ENCODE measurements around the gene TEX38.

The TEX38 gene

GRCh38 chr1:46670134-46670533, 1.5 kb upstream of the TEX38 start:
- H3K27ac ChIP-seq = no peak overlapping the region
- TF ChIP-seq ZFX (IDR thresholded peaks at IDR 0.05; ENCODE audit: borderline replicate concordance) = no peak
- no peak for TF ChIP-seq CTCF (IDR thresholded peaks at IDR 0.05)

- H3K27ac ChIP-seq = no peak overlapping the region
- TF ChIP-seq ZFX (IDR thresholded peaks at IDR 0.05; ENCODE audit: borderline replicate concordance) (no peak), CTCF (IDR thresholded peaks at IDR 0.05) (no peak)
These were observed 1.0 kb downstream of the TEX38 start for GRCh38 chr1:46672696-46673095.

- H3K27ac ChIP-seq = no peak overlapping the region
- no peak for TF ChIP-seq ZFX (IDR thresholded peaks at IDR 0.05; ENCODE audit: borderline replicate concordance)
- no peak for TF ChIP-seq CTCF (IDR thresholded peaks at IDR 0.05)
These were observed 2.1 kb downstream of the TEX38 start for GRCh38 chr1:46673749-46674182.

GRCh38 chr1:46675549-46676314, 4.1 kb downstream of the TEX38 start:
- TF ChIP-seq ZFX (IDR thresholded peaks at IDR 0.05; ENCODE audit: borderline replicate concordance) = no peak
- no peak for TF ChIP-seq CTCF (IDR thresholded peaks at IDR 0.05)

GRCh38 chr1:46676531-46676930, 4.9 kb downstream of the TEX38 start:
- no peak overlapping the region for H3K27ac ChIP-seq
- TF ChIP-seq ZFX (IDR thresholded peaks at IDR 0.05; ENCODE audit: borderline replicate concordance) (no peak), CTCF (IDR thresholded peaks at IDR 0.05) (no peak)

More at GRCh38 chr1:46675549-46676314, 4.1 kb downstream of the TEX38 start:
- H3K27ac ChIP-seq = no peak overlapping the region

- no peak overlapping the region for H3K27ac ChIP-seq
- no peak for TF ChIP-seq CTCF (IDR thresholded peaks at IDR 0.05)
- no peak for TF ChIP-seq ZFX (IDR thresholded peaks at IDR 0.05; ENCODE audit: borderline replicate concordance)
These were observed 5.7 kb downstream of the TEX38 start for GRCh38 chr1:46677339-46677738.

GRCh38 chr1:46679789-46680573, 8.3 kb downstream of the TEX38 start:
- no peak for TF ChIP-seq CTCF (IDR thresholded peaks at IDR 0.05)
- no peak for TF ChIP-seq ZFX (IDR thresholded peaks at IDR 0.05; ENCODE audit: borderline replicate concordance)

More at GRCh38 chr1:46679789-46680573, 8.3 kb downstream of the TEX38 start:
- no peak overlapping the region for H3K27ac ChIP-seq

All from 22Rv1 (cell line).